ENCODE measurements around the gene CCDC171.
"Not testable (repeated sequence)": the region's sequence is repeated elsewhere in the genome, so short reads cannot be mapped to it uniquely, and the experiment has no call there.

The CCDC171 gene

DNA sequence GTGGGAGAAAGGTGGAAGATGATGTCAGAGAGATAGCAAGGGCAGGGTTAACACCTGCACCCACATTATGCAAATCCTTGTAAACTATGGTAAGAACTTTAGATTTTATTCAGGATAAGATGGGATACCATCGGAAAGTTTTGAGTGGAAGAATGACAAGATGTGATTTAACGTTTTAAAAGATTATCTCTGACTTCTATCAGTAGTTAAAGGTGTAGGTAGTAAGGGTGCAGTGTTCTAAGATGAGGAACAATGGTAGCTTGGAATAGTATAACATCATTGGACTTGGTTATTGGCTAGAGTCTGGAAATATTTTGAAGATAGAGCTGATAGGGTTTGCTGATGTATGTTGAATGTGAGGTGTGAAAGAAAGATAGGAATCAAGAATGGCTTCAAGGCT is 211.3 kb downstream of the CCDC171 start:
- DNase-seq, result no peak

DNA sequence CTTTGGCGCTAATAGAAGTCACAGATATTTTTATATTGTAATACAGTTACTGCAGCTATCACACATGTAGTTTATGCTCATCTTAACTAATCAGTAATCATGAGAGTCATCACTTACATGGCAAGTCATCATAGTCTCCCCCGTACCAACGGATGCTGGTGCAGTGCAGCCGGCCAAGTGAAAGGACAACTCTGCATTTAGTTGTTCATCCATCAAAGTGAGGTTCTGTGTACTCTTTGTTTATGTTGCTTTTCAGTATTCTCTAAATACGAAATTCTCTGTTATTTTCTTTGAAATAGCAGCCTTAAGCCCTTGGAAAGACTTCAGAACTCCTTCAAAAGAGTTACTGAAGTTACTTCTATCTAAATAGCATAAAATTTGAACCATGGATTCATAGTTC is 216.7 kb downstream of the CCDC171 start:
- no peak for DNase-seq

DNA sequence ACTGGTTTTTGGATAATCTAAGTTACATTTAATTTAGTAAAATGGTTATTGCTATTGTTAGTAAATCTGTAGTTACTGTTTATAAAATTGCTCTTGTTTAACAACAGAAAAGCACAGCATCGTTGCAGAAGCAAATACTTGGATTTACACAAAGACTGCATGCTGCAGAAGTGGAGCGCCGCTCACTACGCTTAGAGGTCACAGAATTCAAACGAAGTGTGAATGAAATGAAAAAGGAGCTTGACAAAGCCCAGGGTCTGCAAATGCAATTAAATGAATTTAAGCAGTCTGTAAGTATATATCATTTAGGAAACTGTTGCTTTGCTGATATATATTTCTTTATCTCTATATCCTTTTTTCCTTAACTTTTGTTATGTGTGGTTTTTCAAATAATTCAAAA is 226.0 kb downstream of the CCDC171 start:
- DNase-seq, result no peak

DNA sequence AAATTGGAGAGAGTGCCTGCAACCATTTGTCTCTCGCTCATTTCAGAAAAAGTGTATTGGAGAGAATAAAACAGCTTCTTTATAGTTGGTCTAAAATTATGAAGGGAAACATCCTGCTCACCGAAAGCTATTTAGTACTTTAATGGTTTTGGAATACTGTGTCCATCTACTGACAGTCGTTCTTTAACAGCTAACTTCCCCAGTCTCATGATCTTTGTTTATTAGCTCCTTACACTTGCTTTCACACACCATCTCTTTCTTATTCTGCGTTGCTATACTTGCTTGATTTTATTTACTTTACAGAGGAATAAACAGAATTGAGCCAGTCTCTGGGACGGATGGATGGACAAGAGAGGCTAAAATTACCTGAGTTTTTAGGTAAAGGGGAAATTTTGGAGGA is 229.3 kb downstream of the CCDC171 start:
- DNase-seq, result no peak

DNA sequence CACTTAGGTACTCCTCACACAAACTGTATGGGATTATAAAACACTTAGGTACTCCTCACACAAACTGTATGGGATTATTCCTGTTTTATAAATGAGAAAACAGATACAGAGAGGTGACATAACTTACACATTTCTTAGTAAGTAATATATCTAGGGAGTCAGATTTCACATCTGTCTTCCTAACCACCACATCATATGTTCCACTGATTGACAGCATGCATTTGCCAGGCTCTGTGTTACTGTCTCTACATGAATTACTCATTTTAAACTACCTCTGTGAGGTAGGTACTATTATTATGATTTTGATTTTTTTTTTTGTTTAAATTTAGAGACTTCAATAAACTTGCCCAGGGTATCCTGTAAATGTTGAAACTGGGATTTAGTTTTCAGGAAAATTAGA is 232.7 kb downstream of the CCDC171 start:
- no peak for DNase-seq

DNA sequence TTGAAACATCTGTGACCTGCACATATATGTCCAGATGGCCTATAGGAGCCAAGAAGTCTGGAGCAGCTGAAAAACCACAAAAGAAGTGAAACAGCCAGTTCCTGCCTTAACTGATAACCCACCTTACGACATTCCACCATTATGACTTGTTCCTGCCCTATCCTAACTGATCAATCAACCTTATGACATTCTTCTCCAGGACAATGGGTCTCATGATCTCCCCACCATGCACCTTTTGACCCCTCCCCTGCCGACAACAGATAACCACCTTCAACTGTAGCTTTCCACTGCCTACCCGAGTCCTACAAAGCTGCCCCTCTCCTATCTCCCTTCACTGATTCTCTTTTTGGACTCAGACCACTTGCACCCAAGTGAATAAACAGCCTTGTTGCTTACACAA is 233.8 kb downstream of the CCDC171 start:
- no peak for DNase-seq

DNA sequence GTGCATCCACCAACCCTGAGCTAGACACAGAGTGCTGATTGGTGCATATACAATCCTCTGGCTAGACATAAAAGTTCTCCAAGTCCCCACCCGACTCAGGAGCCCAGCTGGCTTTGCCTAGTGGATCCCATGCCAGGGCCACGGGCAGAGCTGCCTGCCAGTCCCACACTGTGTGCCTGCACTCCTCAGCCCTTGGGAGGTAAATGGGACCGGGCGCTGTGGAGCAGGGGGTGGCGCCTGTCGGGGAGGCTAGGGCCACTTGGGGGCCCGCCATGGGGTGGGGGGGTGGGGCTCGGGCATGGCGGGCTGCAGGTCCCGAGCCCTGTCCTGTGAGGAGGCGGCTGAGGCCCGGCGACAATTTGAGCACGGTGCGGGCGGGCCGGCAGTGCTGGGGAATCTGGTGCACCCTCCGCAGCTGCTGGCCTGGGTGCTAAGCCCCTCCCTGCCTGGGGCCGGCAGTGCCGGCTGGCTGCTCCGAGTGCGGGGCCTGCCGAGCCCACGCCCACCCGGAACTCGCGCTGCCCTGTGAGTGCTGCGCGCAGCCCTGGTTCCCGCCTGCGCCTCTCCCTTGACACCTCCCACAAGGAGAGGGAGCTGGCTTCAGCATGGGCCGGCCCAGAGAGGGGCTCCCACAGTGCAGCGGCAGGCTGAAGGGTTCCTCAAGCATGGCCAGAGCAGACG is 257.5 kb downstream of the CCDC171 start:
- not testable (repeated sequence) for DNase-seq

DNA sequence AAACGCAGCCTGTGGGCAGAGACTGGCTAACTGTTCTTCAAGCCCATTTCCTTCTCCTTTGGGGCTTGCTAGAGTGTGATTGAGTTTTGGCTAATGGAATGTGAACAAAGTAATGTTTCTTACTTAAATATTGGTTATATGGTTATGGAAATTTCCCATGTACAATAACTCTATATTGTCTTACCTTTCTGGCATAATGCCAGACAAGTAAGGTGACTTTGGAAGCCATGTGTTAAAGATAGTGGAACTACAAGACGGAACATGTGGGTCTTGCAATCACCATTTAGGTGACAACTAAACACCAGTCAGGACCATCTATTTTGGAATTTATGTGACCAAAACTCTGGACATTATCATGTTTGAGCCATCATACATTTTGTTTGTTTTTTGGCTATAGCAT is 260.2 kb downstream of the CCDC171 start:
- DNase-seq, result no peak

DNA sequence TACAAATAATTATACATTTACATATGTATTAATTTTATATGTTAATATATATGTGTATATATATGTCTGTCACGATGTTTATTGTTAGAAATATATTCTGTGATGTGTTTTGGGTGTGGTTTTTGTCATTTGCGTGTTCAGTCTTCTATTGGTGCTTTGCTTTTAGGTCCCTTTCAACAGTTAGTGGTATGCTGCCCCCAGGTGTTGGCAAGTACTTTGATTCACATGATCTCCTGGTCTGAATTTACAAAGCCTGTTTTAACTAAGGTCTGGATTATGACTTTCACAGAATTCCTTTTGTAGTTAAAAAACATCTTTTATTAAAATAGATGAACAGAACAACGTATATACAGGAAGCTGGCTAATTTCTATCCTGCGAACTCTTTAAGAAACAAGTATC is 271.5 kb downstream of the CCDC171 start:
- no peak for DNase-seq

DNA sequence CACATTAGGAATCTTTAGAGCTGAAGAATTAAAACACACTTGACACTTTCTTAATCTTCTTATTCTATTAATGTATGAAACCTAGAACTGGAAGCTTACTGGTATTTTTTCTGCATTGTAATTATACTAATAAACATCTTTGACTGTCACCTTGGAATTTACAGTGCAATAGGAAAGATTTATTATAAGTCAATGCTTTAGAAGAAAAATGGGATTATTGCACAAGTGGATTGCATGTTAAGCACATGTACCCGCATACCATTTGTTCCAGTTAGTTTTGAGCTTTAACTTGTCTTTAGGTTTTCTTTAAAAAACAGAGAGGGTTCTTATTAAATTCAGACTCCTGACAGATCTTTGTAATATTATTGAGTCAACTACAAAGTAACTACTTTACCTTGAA is 278.5 kb downstream of the CCDC171 start:
- no peak for DNase-seq

DNA sequence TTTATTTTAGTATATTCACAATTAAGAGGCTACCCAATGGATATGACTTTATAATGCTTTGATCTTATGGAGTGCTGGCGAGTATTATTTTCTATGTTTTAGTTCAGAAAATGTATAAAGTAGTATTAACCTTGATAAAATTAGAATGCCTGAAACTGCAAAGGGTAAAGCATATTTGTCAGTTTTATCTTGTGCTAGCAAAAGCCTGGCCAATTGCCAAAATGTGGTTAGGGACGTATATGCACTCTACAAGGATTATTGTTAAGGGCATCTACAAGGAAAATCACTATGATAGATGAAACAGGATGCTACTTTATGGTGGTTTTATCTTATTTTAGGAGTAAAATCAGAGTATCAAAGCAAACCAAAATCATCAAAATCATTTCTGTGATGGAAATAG is 281.7 kb downstream of the CCDC171 start:
- no peak for DNase-seq

DNA sequence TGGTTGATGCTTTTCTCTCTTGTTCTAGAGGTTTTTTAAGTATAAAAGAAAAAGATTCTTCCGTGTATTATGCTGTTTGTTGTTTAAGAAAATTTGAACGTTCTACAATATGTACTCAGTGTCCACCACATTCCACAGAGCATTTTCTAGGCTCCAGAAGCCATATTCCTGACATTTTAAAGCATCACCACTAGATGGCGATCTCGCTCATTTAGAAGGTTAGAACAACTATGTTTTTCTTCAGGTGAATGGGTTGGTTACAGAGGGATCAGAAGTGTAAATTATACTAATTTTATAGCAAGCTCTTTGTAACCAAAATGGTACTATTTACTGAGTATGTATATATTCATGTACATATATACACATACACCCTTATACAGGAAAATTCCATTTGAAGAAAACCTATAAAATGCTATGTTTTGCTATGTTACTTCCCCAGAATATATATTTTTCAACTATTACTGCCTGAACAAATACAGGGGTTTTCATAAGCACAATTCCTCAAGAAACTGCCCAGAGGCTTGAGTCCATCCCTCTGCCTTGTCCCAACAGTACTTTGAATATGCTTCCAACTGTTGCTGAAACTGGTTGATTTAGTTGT is 284.3 kb downstream of the CCDC171 start:
- peak in 1 of 2 experiments; percentile 5 for DNase-seq

DNA sequence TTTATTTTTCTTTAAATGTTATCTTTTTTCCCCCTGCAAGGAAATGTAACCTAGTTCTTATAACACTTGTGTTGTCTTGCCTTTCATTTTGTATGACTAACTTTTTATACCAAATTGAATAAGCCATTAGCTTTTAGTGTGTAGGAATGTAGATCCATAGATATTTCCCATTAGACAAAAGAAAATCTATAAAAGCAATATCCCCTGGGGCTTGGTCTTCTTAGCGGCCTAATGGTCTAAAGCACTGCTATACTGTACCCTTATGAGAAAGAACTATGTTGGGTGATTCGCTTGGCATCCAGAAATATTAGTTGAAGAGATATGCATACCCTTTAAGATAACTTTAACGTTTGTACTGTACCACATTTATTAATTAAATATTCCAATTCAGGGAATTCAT is 289.2 kb downstream of the CCDC171 start:
- no peak for DNase-seq

DNA sequence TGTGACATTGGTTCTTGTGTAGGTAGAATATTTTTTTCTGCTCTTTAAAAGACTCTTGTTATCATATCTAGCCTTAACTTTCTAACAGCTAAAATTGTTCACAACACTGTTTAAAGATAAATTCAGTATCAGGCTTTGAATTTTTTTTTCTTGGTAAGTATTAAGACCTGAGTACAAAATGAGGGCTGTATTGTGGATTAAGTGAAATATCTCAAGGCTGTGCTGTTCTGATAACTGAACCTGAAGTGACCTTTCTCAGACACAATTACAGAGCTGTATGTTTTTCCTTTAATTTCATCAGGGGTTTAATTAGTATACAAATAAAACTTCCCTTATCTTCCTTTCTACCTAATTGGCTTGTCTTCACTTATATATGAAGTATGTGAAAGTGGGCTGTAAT is 290.5 kb downstream of the CCDC171 start:
- DNase-seq, result no peak

DNA sequence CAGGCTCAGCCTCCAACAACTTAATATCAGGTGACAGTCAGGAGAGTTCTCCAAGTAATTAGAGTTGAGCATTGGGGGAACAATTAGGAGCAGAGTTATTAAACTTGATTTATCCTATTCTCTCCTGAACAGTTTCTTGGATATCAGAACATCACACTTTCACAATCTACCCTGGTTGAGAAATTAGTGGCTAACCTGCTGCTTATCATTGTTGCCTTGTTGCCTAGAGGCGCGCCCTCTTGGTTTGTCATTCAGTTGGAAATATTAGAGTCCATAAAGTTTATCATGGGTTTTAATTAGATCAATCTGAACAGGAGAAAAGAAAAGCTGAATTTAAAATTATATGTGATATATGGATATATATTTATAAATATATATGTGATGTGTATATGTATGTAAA is 291.1 kb downstream of the CCDC171 start:
- DNase-seq, result no peak

DNA sequence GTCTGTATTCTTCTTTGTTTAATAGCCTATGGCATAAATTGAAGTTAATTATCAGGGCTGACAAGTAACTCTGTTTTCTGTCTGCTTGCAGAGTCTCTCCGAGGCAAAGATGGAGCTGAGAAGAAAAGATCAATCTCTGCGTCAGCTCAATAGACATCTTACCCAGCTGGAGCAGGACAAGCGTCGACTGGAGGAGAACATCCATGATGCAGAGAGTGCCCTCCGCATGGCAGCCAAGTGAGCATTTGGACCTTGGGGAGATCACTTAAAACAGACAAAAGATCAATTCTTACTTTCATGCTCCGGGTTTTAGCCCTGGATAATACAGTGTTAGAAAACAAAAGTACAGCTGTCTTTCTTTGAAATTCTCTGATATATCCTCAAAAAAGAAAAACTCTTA is 293.8 kb downstream of the CCDC171 start:
- no peak for DNase-seq

DNA sequence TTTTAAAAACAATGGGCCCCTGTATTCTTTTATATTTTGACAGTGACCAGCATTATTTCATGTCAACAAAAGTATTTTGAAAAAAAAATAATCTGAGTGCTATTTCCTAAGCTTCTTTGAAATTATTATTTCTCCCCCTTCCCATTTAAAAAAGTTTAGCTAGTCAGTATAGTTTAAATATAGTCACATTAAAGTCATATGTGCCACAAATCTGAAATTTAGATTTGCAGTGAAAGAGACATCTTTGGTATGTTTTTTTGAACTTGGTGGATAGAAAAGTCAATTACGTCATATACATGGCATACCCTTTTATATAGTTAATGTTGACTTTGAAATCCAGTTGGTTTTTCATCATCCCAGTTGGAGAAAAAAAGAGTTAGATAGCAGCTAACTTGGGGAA is 297.0 kb downstream of the CCDC171 start:
- no peak for DNase-seq

DNA sequence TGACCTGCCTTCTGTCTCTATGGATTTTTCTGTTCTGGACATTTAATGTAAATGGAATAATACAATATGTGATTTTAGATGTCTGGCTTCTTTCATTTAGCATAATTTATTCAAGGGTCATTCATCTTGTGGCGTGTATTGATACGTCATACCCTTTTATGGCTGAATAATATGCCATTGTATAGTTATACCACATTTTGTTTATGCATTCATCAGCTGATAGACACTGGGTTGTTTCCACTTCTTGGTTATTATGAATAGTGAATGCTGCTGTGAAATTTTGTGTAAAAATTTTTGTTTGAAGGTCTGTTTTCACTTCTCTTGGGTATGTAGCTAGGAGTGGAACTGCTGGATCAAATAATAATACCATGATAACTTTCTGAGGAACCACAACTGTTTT is 298.9 kb downstream of the CCDC171 start:
- no peak for DNase-seq

DNA sequence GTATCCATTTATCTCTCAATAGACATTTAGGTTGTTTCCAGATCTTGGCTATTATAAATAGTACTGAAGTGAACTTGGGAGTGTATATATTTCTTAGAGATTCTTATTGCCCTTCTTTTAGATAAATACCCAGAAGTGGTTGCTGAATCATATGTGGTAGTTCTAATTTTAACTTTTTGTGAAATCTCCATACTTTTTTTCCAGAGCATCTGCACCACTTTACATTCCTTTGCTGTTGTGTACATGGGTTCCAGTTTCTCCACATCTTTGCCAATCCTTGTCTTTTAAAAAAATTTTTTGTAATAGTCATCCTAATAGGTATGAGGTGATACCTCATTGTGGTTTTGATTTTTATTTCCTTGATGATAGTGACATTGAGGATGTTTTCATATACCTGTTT is 303.7 kb downstream of the CCDC171 start:
- no peak for DNase-seq

DNA sequence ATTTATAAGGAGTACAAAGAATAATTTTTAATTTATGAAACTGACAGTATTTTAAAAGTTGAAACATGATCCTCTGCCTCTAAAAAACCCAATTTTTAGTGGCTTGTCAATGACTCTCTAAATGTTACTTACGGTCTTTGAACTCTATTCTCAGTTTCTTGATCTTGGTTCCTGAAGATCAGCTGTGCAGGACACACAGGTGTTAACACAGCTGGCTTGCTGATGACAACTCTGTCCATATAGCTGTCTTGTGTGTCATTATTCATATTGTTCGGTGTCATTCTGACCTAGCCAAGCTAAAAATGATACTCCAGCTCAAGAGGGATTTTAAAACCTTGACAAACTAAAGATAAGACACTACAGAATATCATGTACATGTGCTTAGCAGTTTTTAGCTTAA is 314.5 kb downstream of the CCDC171 start:
- no peak for DNase-seq

DNA sequence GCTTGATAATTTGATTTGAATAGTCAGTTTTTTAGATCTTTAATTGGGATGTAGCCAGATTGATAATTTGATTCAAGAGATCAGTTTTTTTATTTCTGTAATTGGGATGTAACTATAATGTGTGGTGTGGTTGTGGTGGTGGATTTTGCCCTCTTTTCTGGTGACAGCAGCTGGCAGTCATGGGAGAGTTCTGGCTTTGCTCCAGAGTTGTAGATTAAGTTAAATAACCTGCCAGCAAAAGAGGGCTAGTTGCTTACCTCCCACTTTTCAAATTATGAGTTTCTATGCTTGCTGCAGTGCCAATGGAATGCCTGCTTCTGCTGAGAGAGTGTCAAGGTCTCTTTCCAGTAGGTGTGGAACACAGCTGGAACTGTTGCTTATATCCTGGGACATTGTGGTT is 315.1 kb downstream of the CCDC171 start:
- DNase-seq, result no peak

DNA sequence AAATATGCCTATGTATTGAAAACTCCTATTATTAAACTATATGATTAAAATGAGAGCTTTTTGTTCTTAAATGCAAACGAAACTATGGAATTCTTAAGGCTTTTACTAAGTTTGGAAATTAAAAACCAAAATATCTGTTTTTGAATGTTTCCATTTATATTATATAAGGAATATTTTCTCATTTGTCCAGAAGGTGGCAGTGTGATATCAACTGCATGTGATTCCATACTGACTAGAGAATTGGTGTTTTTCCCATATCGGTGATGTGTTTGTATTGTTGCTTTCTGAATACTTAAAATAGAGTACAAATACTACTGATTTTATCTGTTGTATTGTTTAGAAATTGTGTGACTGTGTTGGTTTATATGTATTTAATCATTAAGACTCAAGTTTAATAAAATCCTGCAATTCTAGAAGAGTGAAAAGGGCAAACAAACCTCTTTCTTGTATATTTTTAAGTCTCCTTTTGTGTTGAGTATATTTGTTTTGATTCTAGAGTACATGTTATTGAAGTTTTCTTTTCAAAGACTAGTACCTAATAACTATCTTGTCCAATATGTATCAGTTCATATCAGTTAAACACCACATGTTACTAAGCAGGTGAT is 320.8 kb downstream of the CCDC171 start:
- no peak for DNase-seq

DNA sequence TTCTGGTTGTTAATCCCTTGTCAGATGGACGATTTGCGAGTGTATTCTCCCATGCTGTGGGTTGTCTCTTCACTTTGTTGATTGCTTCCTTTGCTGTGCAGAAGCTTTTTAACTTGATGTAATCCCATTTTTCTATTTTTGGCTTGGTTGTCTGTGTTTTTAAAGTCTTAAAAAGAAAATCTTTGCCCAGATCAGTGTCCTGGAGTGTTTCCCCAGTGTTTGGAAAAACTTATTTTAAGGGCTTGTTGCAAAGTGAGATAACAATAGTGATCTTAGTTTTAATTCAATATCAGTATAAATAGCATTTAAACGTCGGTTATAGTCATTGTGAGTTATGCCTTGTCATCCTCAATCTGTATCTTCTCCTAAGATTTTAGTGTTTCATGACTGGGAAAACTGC is 329.5 kb downstream of the CCDC171 start:
- DNase-seq, result no peak

DNA sequence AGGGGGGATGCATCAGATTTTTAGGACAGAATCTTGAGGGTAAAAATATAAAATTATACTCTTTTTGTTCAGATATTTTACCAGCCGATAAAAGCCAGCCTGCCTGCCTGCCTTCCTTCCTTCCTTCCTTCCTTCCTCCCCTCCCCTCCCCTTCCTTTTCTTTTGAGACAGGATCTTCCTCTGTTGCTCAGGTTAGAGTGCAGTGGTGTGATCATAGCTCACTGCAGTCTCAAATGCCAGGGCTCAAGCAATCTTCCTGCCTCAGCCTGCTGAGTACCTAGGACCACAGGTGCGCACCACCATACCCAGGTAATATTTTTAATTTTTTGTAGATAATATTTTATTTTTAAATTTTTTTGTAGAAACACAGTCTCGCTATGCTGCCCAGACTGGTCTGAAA is 330.0 kb downstream of the CCDC171 start:
- no peak for DNase-seq

DNA sequence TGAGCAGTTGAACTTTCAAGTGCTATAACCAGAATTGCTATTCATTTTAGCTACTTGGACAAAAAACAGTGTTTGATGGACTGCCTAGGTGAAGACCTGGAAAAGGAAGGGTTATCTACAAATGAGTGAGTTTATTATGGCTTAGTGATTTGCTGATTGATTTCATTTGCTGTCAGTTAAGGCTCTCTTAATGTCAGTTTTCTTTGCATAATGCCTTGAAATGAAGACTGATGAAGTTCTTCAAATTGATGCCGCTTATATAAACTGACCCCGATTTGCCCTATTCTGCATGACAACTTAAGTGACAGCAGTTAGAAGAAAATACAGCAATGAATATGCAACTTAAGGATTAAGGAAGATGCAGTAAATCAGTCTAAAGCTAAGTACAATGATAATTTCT is 332.6 kb downstream of the CCDC171 start:
- no peak for DNase-seq
